ENCODE measurements around the gene N4BP2L1.

- TF ChIP-seq CTCF (IDR thresholded peaks at IDR 0.05): no peak
- no peak for TF ChIP-seq POLR2A (IDR thresholded peaks at IDR 0.05)
- no peak for TF ChIP-seq POLR2AphosphoS5 (IDR thresholded peaks at IDR 0.05; ENCODE audit: insufficient read depth in 1 of 2, low read depth in 1 of 2)
Observed at GRCh38 chr13:32453981-32454380, 26.1 kb upstream of the N4BP2L1 start.
